Left forelimb (tissue), 1 donor: ENCODE measurements around the gene ELK3.

Experiments
- DNase-seq: peaks from one replicate; pipeline ENCODE4 v3.0.0-alpha.2; 2018; ENCODE audit warnings: low spot score

Gene ELK3

GRCh38 chr12:96258104-96258961 lies 64.2 kb downstream of the ELK3 start:
- no peak for DNase-seq

GRCh38 chr12:96260231-96260630 lies 66.1 kb downstream of the ELK3 start:
- DNase-seq, result no peak

- no peak for DNase-seq
Observed at GRCh38 chr12:96260644-96261043, 66.5 kb downstream of the ELK3 start.

GRCh38 chr12:96261557-96261956 lies 67.4 kb downstream of the ELK3 start:
- DNase-seq, result no peak

- no peak for DNase-seq
Observed at GRCh38 chr12:96263449-96263902, 69.3 kb downstream of the ELK3 start.

GRCh38 chr12:96265400-96265799 lies 71.2 kb downstream of the ELK3 start:
- no peak for DNase-seq

GRCh38 chr12:96265836-96266235 lies 71.7 kb downstream of the ELK3 start:
- DNase-seq, result no peak

- no peak for DNase-seq
Observed at GRCh38 chr12:96266238-96266637, 72.1 kb downstream of the ELK3 start.

- DNase-seq, result no peak
Observed at GRCh38 chr12:96271469-96272199, 77.5 kb downstream of the ELK3 start.

- no peak for DNase-seq
Observed at GRCh38 chr12:96274331-96274730, 80.2 kb downstream of the ELK3 start.

GRCh38 chr12:96285158-96285557 lies 91.0 kb downstream of the ELK3 start:
- no peak for DNase-seq

GRCh38 chr12:96289067-96289466 lies 94.9 kb downstream of the ELK3 start:
- DNase-seq, result no peak

- no peak for DNase-seq
Observed at GRCh38 chr12:96293093-96293492, 98.9 kb downstream of the ELK3 start.

GRCh38 chr12:96294831-96295230 lies 100.7 kb downstream of the ELK3 start:
- DNase-seq, result no peak

GRCh38 chr12:96295532-96296160 lies 101.5 kb downstream of the ELK3 start:
- DNase-seq, result no peak

- DNase-seq, result no peak
Observed at GRCh38 chr12:96297504-96297903, 103.3 kb downstream of the ELK3 start.

- DNase-seq, result no peak
Observed at GRCh38 chr12:96300064-96300463, 105.9 kb downstream of the ELK3 start.

- DNase-seq, result no peak
Observed at GRCh38 chr12:96301732-96302131, 107.6 kb downstream of the ELK3 start.

GRCh38 chr12:96302687-96303310 lies 108.6 kb downstream of the ELK3 start:
- DNase-seq, result no peak

- DNase-seq, result no peak
Observed at GRCh38 chr12:96303653-96304052, 109.5 kb downstream of the ELK3 start.

GRCh38 chr12:96305665-96306064 lies 111.5 kb downstream of the ELK3 start:
- DNase-seq, result no peak

GRCh38 chr12:96308881-96309280 lies 114.7 kb downstream of the ELK3 start:
- DNase-seq, result no peak
